ENCODE measurements around the gene GRB10.

- TF ChIP-seq CTCF (IDR thresholded peaks at IDR 0.05): no peak
- TF ChIP-seq POLR2A (IDR thresholded peaks at IDR 0.05): no peak
- TF ChIP-seq POLR2AphosphoS5 (IDR thresholded peaks at IDR 0.05): no peak
Observed at GRCh38 chr7:50553973-50554372, 228.7 kb downstream of the GRB10 start.

Measured in gastroesophageal sphincter (tissue), 3 donors.